A549 (cell line): ENCODE measurements around the gene DTD1. TPM values are rescaled to one million over a fixed set of nuclear protein-coding genes. Genes with fewer than 3 reads are reported as not detected.

Experiments
- CBX2 ChIP-seq: fragments of 200-600 bp; sonication (generic); IDR thresholded peaks from 2 replicates; pipeline ENCODE4 v1.6.1; 2016; ENCODE audit warnings: low read depth, mild to moderate bottlenecking, borderline replicate concordance
- CBX8 ChIP-seq: fragments of 200-600 bp; sonication (generic); IDR thresholded peaks from 2 replicates; pipeline ENCODE4 v1.6.1; 2016
- CEBPB ChIP-seq, 2 experiments: fragments of >200 bp in 1 of 2; sonication (Bioruptor Twin) in 1 of 2; formaldehyde crosslinking in 1 of 2; IDR thresholded peaks; 2 replicates each; pipeline ENCODE4 v1.6.1; 2012 to 2016
- EHF ChIP-seq: fragments of 250-450 bp; sonication (Bioruptor Pico); IDR thresholded peaks from 2 replicates; pipeline ENCODE4 v1.5.0; 2020; ENCODE audit warnings: mild to moderate bottlenecking
- ESRRA ChIP-seq: fragments of 150-350 bp; IDR thresholded peaks from 2 replicates; pipeline ENCODE4 v1.6.1; 2014; ENCODE audit warnings: mild to moderate bottlenecking, low read length, borderline replicate concordance
- FOSL2 ChIP-seq, 2 experiments: fragments of 450-650 bp in 1 of 2; fragments of >200 bp in 1 of 2; sonication (Bioruptor Twin) in 1 of 2; formaldehyde crosslinking; IDR thresholded peaks; 2 replicates each; pipeline versions ENCODE4 v1.5.0 to v1.6.1; 2016 to 2020; ENCODE audit warnings: mild to moderate bottlenecking in 1 of 2, moderate library complexity in 1 of 2
- FOXS1 ChIP-seq: fragments of 250-450 bp; sonication (Bioruptor Pico); IDR thresholded peaks from 2 replicates; pipeline ENCODE4 v1.5.0; 2020; ENCODE audit warnings: mild to moderate bottlenecking, moderate library complexity
- GATA3 ChIP-seq: IDR thresholded peaks from 2 replicates; pipeline ENCODE4 v1.6.1; 2012; ENCODE audit warnings: borderline replicate concordance
- HDAC2 ChIP-seq: fragments of 200-600 bp; sonication (generic); IDR thresholded peaks from 2 replicates; pipeline ENCODE4 v1.6.1; 2016
- HEYL ChIP-seq: fragments of 250-450 bp; sonication (Bioruptor Pico); IDR thresholded peaks from 2 replicates; pipeline ENCODE4 v1.8.0; 2021; ENCODE audit warnings: mild to moderate bottlenecking, moderate library complexity
- HOXA7 ChIP-seq: fragments of 250-450 bp; sonication (Bioruptor Pico); IDR thresholded peaks from 2 replicates; pipeline ENCODE4 v1.5.0; 2020; ENCODE audit warnings: mild to moderate bottlenecking, moderate library complexity
- HOXB5 ChIP-seq: fragments of 250-450 bp; sonication (Bioruptor Pico); IDR thresholded peaks from 2 replicates; pipeline ENCODE4 v1.5.0; 2020; ENCODE audit warnings: mild to moderate bottlenecking, moderate library complexity
- JUN ChIP-seq, 2 experiments: fragments of >200 bp; sonication (Bioruptor Twin); formaldehyde crosslinking; IDR thresholded peaks; 2 replicates in 1 of 2; 3 replicates in 1 of 2; pipeline ENCODE4 v1.6.1; 2016 to 2017
- JUNB ChIP-seq: fragments of >200 bp; sonication (Bioruptor Twin); formaldehyde crosslinking; IDR thresholded peaks from 2 replicates; pipeline ENCODE4 v1.6.1; 2016
- MAFK ChIP-seq: fragments of 450-650 bp; IDR thresholded peaks from 2 replicates; pipeline ENCODE4 v1.6.1; 2014; ENCODE audit not compliant: partially characterized antibody
- MAZ ChIP-seq: fragments of 150-350 bp; IDR thresholded peaks from 2 replicates; pipeline ENCODE4 v1.6.1; 2014; ENCODE audit warnings: antibody characterized with exemption, low read depth, low read length, borderline replicate concordance
- NR3C1 ChIP-seq: fragments of >200 bp; sonication (Bioruptor Twin); formaldehyde crosslinking; IDR thresholded peaks from 3 replicates; pipeline ENCODE4 v1.6.1; 2017
- PHF8 ChIP-seq: fragments of 200-600 bp; sonication (generic); IDR thresholded peaks from 2 replicates; pipeline ENCODE4 v1.6.1; 2016; ENCODE audit warnings: low read depth, mild to moderate bottlenecking, antibody characterized with exemption, moderate library complexity, borderline replicate concordance
- POLR2A ChIP-seq: IDR thresholded peaks from 2 replicates; pipeline ENCODE4 v1.6.1; 2012; ENCODE audit warnings: mild to moderate bottlenecking, low read length
- RARB ChIP-seq: fragments of 250-450 bp; sonication (Bioruptor Pico); IDR thresholded peaks from 2 replicates; pipeline ENCODE4 v1.8.0; 2021; ENCODE audit warnings: mild to moderate bottlenecking, moderate library complexity
- RCOR1 ChIP-seq: fragments of 150-350 bp; IDR thresholded peaks from 2 replicates; pipeline ENCODE4 v1.6.1; 2014; ENCODE audit warnings: antibody characterized with exemption, low read length, low read depth
- RFX5 ChIP-seq: fragments of 450-650 bp; IDR thresholded peaks from 2 replicates; pipeline ENCODE4 v1.7.1; 2014; ENCODE audit warnings: antibody characterized with exemption, mild to moderate bottlenecking, moderate library complexity
- RNF2 ChIP-seq: fragments of 200-600 bp; sonication (generic); IDR thresholded peaks from 2 replicates; pipeline ENCODE4 v1.6.1; 2016; ENCODE audit warnings: low read depth, mild to moderate bottlenecking, antibody characterized with exemption, moderate library complexity, borderline replicate concordance
- SREBF2 ChIP-seq: fragments of 450-650 bp; IDR thresholded peaks from 2 replicates; pipeline ENCODE4 v1.6.1; 2014; ENCODE audit warnings: mild to moderate bottlenecking, moderate library complexity
- TFCP2L1 ChIP-seq: fragments of 250-450 bp; sonication (Bioruptor Pico); IDR thresholded peaks from 2 replicates; pipeline ENCODE4 v1.5.0; 2021; ENCODE audit warnings: mild to moderate bottlenecking
- TP53 ChIP-seq: fragments of 250-450 bp; sonication (Bioruptor Pico); IDR thresholded peaks from 2 replicates; pipeline ENCODE4 v1.5.0; 2021; ENCODE audit warnings: mild to moderate bottlenecking, moderate library complexity
- ZC3H11A ChIP-seq: fragments of 450-650 bp; IDR thresholded peaks from 2 replicates; pipeline ENCODE4 v1.6.1; 2014; ENCODE audit warnings: antibody characterized with exemption, mild to moderate bottlenecking
- ZFP36 ChIP-seq: fragments of 450-650 bp; IDR thresholded peaks from 2 replicates; pipeline ENCODE4 v1.6.1; 2014; ENCODE audit warnings: borderline replicate concordance; ENCODE audit not compliant: partially characterized antibody
- ZNF302 ChIP-seq: fragments of 250-450 bp; sonication (Bioruptor Pico); IDR thresholded peaks from 2 replicates; pipeline ENCODE4 v1.9.0; 2021; ENCODE audit warnings: inconsistent platforms, mild to moderate bottlenecking, moderate library complexity
- polyA plus RNA-seq, 4 experiments: library from polyadenylated mRNA; depleted of rRNA in 3 of 4; stranded (reverse); fragments of >200 nt; fragmentation: RNase III in 1 of 4; extraction: RNeasy Plus Mini Kit Qiagen cat#74134 plus additional on column Dnase treatment in 1 of 4; gene quantifications; 2 replicates in 3 of 4; 3 replicates in 1 of 4; pipeline ENCODE4 v1.2.3, GENCODE V29; 2011 to 2017
- TF ChIP-seq, protein P1 (sequence below): fragments of >200 bp; sonication (Bioruptor Twin); formaldehyde crosslinking; IDR thresholded peaks from 2 replicates; pipeline ENCODE4 v1.6.1; 2016
- TF ChIP-seq, protein P2 (sequence below): IDR thresholded peaks from 2 replicates; pipeline ENCODE4 v1.6.1; 2012; ENCODE audit warnings: low read depth, borderline replicate concordance
- TF ChIP-seq, protein P3 (sequence below): IDR thresholded peaks from 2 replicates; pipeline ENCODE4 v1.6.1; 2012
- TF ChIP-seq, protein P4 (sequence below): fragments of 200-600 bp; sonication (generic); IDR thresholded peaks from 2 replicates; pipeline ENCODE4 v1.6.1; 2016; ENCODE audit warnings: antibody characterized with exemption, mild to moderate bottlenecking, moderate library complexity
- TF ChIP-seq, protein P5 (sequence below): fragments of 450-650 bp; IDR thresholded peaks from 2 replicates; pipeline ENCODE4 v1.6.1; 2014; ENCODE audit warnings: antibody characterized with exemption

DTD1 gene
- polyA plus RNA-seq, 2 of the 4 experiments (the other 2 are of a cell fraction) = 72.8 to 99.3 TPM

DNA sequence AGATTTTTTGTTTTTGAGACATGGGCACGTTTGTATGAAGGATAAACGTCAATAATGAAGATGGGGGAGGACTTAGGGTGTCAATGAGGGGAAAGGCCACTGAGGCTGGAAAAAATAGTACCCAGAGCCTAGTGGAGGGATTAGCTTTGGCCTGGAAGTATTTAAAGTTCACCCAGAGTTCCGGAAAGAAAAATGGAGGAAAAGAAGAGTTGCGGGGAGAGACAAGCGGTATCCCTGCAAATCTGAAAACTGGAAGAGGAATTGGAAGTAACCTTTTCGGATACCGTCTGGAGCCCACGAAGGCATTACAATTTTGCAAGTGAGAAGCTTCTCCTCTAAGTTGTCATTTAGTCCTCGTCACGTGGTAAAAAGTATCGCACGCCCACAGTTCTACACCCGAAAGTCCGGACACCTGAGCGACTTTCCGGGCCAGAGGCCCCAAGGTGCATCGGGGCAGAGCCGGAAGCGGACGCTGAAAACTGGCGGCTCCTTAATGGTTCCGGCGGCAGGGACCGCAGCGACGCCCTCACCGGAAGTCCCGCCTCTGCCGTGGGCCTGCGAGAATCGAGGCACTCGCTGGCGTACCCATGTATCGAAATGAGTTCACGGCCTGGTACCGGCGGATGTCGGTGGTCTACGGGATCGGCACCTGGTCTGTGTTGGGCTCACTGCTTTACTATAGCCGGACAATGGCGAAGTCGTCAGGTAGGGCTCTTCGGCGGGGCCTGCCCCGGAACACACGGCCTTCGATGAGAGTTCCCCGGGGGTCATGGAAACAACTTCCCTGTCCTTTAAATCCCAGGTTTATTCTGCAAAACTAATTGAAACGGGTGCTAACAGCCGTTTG, 20.7 kb upstream of the DTD1 start, which contains the start of gene SMIM26 (continued):
- TF ChIP-seq MAFK (no peak), HDAC2 (no peak), PHF8 (peak; percentile 80), ZNF302 (no peak), POLR2A (peak; percentile 92), ESRRA (no peak), TP53 (peak; percentile 50; the same call in 1 of the 2 replicates), JUN (IDR thresholded peaks at IDR 0.05) (peak; percentile 92 to 93), RNF2 (no peak), JUNB (no peak), CEBPB (IDR thresholded peaks at IDR 0.05) (no peak), CBX8 (no peak), NR3C1 (no peak), RFX5 (no peak; the same call in 1 of the 2 replicates), ZFP36 (no peak), RARB (CRISPR knock-in tag) (no peak), FOSL2 (IDR thresholded peaks at IDR 0.05) (no peak), FOSL2 (CRISPR knock-in tag; IDR thresholded peaks at IDR 0.05) (0 out of 2 replicates have a peak, but pooled peaks have one; percentile 1), TFCP2L1 (CRISPR knock-in tag) (no peak), SREBF2 (0 out of 2 replicates have a peak, but pooled peaks have one; percentile 3), HOXA7 (CRISPR knock-in tag) (no peak), HEYL (CRISPR knock-in tag) (no peak), EHF (peak; percentile 33; the same call in 1 of the 2 replicates), HOXB5 (CRISPR knock-in tag) (0 out of 2 replicates have a peak, but pooled peaks have one; percentile 56), MAZ (no peak), ZC3H11A (no peak), GATA3 (no peak), RCOR1 (no peak), FOXS1 (CRISPR knock-in tag) (0 out of 2 replicates have a peak, but pooled peaks have one; percentile 30), CBX2 (no peak)
- TF ChIP-seq, protein P1, sequence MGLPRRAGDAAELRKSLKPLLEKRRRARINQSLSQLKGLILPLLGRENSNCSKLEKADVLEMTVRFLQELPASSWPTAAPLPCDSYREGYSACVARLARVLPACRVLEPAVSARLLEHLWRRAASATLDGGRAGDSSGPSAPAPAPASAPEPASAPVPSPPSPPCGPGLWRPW = no peak
- TF ChIP-seq, protein P2, sequence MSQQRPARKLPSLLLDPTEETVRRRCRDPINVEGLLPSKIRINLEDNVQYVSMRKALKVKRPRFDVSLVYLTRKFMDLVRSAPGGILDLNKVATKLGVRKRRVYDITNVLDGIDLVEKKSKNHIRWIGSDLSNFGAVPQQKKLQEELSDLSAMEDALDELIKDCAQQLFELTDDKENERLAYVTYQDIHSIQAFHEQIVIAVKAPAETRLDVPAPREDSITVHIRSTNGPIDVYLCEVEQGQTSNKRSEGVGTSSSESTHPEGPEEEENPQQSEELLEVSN = peak; percentile 88
- TF ChIP-seq, protein P3, sequence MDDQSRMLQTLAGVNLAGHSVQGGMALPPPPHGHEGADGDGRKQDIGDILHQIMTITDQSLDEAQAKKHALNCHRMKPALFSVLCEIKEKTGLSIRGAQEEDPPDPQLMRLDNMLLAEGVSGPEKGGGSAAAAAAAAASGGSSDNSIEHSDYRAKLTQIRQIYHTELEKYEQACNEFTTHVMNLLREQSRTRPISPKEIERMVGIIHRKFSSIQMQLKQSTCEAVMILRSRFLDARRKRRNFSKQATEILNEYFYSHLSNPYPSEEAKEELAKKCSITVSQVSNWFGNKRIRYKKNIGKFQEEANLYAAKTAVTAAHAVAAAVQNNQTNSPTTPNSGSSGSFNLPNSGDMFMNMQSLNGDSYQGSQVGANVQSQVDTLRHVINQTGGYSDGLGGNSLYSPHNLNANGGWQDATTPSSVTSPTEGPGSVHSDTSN = no peak
- TF ChIP-seq, protein P4, sequence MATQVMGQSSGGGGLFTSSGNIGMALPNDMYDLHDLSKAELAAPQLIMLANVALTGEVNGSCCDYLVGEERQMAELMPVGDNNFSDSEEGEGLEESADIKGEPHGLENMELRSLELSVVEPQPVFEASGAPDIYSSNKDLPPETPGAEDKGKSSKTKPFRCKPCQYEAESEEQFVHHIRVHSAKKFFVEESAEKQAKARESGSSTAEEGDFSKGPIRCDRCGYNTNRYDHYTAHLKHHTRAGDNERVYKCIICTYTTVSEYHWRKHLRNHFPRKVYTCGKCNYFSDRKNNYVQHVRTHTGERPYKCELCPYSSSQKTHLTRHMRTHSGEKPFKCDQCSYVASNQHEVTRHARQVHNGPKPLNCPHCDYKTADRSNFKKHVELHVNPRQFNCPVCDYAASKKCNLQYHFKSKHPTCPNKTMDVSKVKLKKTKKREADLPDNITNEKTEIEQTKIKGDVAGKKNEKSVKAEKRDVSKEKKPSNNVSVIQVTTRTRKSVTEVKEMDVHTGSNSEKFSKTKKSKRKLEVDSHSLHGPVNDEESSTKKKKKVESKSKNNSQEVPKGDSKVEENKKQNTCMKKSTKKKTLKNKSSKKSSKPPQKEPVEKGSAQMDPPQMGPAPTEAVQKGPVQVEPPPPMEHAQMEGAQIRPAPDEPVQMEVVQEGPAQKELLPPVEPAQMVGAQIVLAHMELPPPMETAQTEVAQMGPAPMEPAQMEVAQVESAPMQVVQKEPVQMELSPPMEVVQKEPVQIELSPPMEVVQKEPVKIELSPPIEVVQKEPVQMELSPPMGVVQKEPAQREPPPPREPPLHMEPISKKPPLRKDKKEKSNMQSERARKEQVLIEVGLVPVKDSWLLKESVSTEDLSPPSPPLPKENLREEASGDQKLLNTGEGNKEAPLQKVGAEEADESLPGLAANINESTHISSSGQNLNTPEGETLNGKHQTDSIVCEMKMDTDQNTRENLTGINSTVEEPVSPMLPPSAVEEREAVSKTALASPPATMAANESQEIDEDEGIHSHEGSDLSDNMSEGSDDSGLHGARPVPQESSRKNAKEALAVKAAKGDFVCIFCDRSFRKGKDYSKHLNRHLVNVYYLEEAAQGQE = no peak
- TF ChIP-seq, protein P5, sequence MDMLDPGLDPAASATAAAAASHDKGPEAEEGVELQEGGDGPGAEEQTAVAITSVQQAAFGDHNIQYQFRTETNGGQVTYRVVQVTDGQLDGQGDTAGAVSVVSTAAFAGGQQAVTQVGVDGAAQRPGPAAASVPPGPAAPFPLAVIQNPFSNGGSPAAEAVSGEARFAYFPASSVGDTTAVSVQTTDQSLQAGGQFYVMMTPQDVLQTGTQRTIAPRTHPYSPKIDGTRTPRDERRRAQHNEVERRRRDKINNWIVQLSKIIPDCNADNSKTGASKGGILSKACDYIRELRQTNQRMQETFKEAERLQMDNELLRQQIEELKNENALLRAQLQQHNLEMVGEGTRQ = peak; percentile 91
